Measurements from ENCODE around the gene FSCB.
A peak's percentile ranks its signal among the peaks of the same experiment; 100 is the strongest.
"Not testable (repeated sequence)": the region's sequence is repeated elsewhere in the genome, so short reads cannot be mapped to it uniquely, and the experiment has no call there.

The FSCB gene

GRCh38 chr14:44507183-44507582 lies at the start of gene FSCB:
Gene FSCB, minus strand, starts transcription at chr14:44507283. Its CDS starts 296 bp downstream, at chr14:44506987.
- DNase-seq, result no peak

- DNase-seq, result no peak
These were observed 24.6 kb upstream of the FSCB start for GRCh38 chr14:44531658-44532057.

DNA sequence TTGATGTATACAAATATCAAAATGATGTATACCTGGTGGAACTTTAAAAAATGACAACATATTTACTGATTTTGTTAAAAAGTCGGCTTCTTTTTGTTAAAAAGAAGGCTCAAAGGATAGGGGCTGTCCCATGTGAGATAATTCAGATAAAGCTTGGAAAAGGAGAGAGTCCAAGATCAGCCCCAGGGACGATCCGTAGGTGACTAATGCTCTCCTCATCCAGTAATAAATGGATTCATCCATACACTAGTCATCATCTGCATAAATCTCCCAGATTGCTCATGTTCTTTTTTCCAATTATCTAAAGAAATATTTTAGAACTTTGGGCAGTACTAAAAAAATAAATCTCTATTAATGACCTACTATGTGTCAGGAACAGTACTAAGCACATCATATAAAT lies 23.4 kb upstream of the FSCB start:
- no peak for DNase-seq

GRCh38 chr14:44529026-44529425 lies 21.9 kb upstream of the FSCB start:
- DNase-seq, result peak in 1 of 2 donors; percentile 47

- no peak for DNase-seq
These were observed 21.1 kb upstream of the FSCB start for GRCh38 chr14:44528180-44528579.

DNA sequence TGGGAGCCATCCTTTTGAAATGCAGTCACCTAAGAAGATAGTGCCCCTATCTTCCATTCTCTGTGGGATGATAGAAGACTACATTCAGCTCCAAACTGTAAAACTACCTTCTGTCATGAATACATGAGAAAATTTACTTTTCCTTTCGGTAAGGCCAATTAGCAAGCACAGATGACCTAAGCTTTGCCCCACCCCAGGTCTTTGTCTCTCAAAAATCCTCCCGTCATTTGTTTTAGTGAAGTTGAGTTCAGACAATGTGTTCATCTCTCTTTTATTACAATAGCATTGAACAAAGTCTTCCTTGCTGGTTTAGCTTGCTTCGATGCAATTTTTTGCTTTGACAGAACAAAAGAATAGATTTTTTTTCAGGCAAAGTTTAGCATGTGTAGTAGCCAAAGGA lies 18.2 kb upstream of the FSCB start:
- no peak for DNase-seq

GRCh38 chr14:44515668-44516067 lies 8.6 kb upstream of the FSCB start:
- not testable (repeated sequence) for DNase-seq

DNA sequence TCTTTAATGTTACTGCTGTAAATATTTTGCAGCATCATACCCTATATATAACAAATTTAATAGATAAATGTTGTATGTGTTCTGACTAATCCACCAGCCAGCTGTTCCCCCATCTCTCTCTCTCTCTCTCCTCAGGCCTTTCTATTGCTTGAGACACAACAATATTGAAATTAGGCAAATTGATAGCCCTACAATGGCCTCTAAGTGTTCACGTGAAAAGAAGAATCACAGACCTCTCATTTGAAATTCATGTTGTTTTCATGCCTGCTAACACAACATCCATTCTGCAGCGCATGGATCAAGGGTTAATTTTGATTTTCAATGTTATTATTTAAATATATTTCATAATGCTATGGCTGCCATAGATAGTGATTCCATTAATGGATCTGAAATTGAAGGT lies 1.8 kb upstream of the FSCB start:
- DNase-seq, result no peak

DNA sequence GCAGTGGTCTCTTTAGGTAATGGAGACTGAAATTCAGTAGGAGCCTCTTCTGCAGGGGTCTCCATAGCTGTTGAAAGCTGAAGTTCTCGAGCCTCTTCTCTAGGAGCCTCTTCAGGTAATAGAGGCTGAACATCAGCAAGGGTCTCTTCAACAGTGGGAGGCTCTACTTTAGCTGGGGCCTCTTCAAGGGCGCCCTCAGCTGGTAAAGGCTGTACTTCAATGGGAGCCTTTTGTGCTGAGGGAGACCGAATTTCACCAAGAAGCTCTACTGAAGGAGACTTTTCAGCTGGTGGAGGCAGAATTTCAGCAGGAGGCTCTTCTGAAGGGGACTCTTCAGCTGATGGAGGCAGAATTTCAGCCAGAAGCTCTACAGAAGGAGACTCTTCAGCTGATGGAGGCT lies 1.5 kb downstream of the FSCB start:
- DNase-seq, result no peak

DNA sequence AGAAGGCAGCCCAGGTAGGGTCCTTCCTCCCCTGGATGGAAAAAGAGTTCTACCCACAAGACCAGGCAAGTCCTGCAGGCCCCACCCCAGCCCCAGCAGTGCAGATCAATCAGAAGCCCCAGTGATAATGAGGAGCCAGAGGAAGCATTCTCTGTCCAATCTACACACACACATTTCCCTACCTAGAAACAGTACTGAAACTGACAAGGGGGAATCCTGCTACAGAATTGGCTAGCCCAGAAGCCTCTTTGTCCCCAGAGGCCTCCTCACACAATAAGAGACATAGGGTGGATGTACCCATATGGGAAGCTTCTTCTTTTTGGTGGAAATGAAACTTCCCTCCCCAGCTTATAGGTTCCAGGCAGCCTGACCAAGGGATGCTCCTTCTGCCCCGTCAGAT lies 9.9 kb downstream of the FSCB start:
- no peak for DNase-seq

- DNase-seq, result no peak
These were observed 12.9 kb downstream of the FSCB start for GRCh38 chr14:44494137-44494536.

- no peak for DNase-seq
These were observed 16.1 kb downstream of the FSCB start for GRCh38 chr14:44490966-44491365.

DNA sequence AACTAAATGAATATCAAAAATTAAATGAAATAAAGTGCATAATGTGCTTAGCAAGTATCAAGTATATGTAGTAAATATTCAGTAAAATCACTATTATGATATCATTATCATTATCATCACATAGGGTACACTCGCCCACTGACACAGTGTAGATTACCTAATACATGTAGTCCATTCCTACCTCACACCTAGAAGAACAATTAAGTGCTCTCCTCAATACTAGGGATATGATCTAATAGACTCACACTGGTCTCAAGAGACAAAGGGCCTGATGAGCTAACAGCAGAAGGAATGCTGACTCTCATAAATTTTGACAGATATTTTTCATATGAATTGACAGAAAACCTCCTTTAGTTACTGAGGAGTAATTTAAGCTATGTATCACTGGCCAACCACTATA lies 29.1 kb downstream of the FSCB start:
- DNase-seq, result no peak

DNA sequence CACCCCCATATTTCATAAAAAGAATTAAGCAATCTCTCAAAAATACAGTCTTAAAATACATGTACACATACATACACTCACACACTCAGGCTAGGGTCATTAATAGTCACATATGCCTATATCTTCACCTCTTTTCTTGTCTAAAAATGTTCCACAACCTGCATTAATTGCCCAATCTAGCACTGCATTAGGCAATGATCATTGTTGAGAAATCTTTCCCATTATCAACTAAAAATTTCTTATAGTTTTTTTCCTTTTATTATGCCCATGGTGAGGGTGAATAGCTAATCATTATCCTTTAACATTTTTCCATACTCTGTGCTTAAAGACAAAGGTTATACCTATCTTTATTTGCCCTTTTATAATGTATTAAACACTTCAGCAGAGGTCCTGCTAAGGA lies 38.3 kb downstream of the FSCB start:
- no peak for DNase-seq

DNA sequence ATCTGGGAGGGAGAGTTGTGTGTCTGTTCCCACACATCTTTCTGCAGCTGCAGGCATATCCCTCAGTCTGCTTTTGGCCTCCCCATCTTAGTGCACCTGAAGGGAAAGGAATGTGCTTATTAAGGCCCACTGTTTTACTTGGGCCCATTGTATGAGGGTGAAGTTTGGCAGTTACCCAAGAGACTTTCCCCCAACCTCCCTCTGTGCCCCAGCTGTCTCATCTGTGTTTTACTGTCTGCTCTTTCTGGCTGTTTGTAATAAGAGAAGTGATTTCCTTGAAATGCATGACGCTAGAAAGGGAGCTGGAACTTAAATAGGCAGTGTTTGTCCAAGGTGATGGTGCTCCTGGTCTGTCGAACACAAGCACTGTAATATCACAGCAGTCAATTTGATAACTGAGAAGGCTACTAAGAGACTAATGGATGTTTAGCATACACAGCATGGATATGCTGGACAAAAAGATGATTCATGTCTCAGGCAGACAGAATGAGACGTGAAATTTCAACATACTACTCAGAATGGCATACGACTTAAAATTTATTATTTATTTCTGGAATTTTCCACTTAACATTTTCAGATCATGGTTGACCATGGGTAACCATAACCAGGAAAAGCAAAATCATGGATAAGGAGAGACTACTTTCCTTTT lies 43.6 kb downstream of the FSCB start:
- DNase-seq, result no peak

DNA sequence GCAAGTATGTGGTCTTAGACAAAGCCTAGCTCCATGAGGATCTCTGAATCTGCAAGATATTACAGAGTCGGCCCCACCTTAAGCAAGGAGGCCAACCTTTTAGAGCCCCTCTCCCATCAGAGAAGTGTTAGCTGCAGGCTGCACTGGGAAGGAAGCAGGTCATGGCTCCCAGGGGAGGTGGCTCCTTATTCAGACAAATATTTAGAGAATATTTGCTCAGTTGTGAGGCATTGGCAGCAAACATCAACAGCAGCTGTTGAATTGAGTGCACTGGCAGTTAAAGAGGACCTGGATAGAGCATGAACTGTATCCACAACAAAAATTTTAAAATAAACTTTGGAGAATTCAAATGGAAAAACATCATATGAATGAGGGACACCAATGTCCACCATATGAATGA lies 44.7 kb downstream of the FSCB start:
- DNase-seq, result no peak

GRCh38 chr14:44461811-44462210 lies 45.3 kb downstream of the FSCB start:
- DNase-seq, result no peak
